ENCODE results near the gene ZBTB17. TPM values are rescaled to one million over a fixed set of nuclear protein-coding genes. Genes with fewer than 3 reads are reported as not detected.

The ZBTB17 gene
- total RNA-seq, 1 experiment from 2014 or later = 32.0 TPM

DNA sequence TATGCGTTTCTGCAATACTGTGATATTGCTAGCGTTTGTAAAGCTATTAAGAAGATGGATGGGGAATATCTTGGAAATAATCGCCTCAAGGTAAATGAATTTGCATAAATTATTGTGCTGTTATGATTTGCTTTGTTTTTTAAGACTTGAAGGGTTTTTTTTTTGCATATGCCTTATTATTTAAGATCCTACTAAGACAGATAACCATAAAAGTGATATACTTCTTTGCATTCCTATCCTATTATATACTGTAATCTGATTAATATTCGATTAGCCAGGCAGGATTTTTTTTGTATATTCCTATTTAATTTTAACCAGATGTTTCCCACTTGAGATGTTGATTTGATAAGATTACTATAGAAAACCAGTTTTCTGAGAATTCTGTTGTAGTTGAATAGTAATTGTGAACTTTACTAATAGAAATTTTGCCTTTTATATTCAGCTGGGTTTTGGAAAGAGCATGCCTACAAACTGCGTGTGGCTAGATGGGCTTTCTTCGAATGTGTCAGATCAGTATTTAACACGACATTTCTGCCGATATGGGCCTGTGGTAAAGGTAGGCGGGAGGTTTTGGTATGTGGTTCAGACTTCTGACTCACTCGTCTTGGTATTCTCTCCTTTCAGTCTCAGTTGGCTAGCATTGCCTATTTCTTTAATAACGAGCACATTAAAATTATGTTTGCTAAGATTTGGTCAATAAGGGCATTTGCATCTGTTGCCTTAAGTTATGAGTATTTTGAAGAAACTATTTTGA, 56.8 kb downstream of the ZBTB17 start:
- no peak overlapping the region for H3K4me3 Mint-ChIP-seq
- H3K27ac Mint-ChIP-seq = no peak overlapping the region
- 0 out of 2 replicates have a peak, but pooled peaks cover 4% of the 10 kb centered on the region for H3K4me1 Mint-ChIP-seq
- H3K9me3 Mint-ChIP-seq = no peaks in the 10 kb centered on the region
- H3K36me3 Mint-ChIP-seq = peaks cover 57% of the 10 kb centered on the region
- TF ChIP-seq ZNF263 (CRISPR knock-in tag; IDR thresholded peaks at IDR 0.05; ENCODE audit: low read depth) (no peak), FOXJ3 (CRISPR knock-in tag; IDR thresholded peaks at IDR 0.05; ENCODE audit: borderline replicate concordance) (no peak), TP53 (CRISPR knock-in tag; IDR thresholded peaks at IDR 0.05) (no peak), FOXK1 (CRISPR knock-in tag; IDR thresholded peaks at IDR 0.05) (no peak), IRF1 (CRISPR knock-in tag; IDR thresholded peaks at IDR 0.05) (no peak), FOXP1 (CRISPR knock-in tag; IDR thresholded peaks at IDR 0.05; ENCODE audit: borderline replicate concordance) (no peak), AR (CRISPR knock-in tag; IDR thresholded peaks at IDR 0.05) (no peak), CREB1 (CRISPR knock-in tag; IDR thresholded peaks at IDR 0.05) (no peak), ZNF532 (CRISPR knock-in tag; IDR thresholded peaks at IDR 0.05; ENCODE audit: borderline replicate concordance) (no peak), ZNF416 (CRISPR knock-in tag; IDR thresholded peaks at IDR 0.05) (no peak), ATF2 (CRISPR knock-in tag; IDR thresholded peaks at IDR 0.05; ENCODE audit: borderline replicate concordance, low read depth) (no peak), ZSCAN18 (CRISPR knock-in tag; IDR thresholded peaks at IDR 0.05) (no peak), NFE2L1 (CRISPR knock-in tag; IDR thresholded peaks at IDR 0.05) (no peak), ZBTB21 (CRISPR knock-in tag; IDR thresholded peaks at IDR 0.05; ENCODE audit: borderline replicate concordance) (no peak)
- TF ChIP-seq, protein P1, sequence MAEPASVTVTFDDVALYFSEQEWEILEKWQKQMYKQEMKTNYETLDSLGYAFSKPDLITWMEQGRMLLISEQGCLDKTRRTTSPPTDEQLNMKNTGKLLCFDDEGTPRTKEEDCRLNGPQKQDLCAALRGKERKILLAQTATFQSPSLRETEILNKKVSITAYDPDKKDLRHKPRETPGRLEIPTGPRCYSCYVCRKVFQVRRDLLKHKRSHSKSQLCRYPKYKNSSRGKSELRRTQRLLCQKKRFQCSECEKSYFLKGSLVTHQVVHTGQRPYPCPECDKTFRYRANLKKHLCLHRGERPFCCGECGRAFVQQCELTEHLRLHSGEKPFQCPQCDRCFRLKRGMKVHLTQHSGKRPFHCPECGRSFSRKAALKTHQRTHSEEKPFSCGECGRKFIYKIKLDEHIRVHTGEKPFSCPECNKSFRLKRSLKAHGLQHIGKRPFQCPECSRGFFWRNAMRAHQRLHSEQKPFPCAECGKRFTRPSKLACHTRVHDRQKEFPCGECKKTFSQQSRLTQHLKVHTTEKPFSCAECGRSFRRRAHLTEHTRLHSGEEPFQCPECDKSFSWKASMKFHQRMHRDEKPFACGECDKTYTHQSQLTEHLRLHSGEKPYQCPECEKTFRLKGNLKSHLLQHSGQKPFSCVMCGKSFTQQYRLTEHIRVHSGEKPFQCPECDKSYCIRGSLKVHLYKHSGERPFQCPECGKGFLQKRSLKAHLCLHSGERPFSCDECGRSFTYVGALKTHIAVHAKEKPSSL (CRISPR knock-in tag; conservative IDR thresholded peaks at IDR 0.05) = no peak
- POLR2A ChIA-PET = no interaction called here
- DNase-seq (ENCODE audit: low spot score) = no peak
- CTCF ChIA-PET = no interaction called here
- no peak for ATAC-seq
- H3K27me3 Mint-ChIP-seq (ENCODE audit: low read depth) = no peaks in the 10 kb centered on the region

All from WTC11 (cell line).